Tibial nerve (tissue), 4 donors: ENCODE measurements around the gene OTUD5. TPM values are rescaled to one million over a fixed set of nuclear protein-coding genes. Genes with fewer than 3 reads are reported as not detected.

Experiments used
- small RNA-seq: library from RNA; depleted of rRNA; stranded (forward); fragments of <200 nt; gene quantifications from one replicate; pipeline ENCODE3, GENCODE V24; 2016
- total RNA-seq, 4 donors: library from RNA; depleted of rRNA; stranded (reverse); fragments of >200 nt; gene quantifications; one replicate each; pipeline ENCODE4 v1.1.0, GENCODE V29; 2016

Gene OTUD5
- total RNA-seq, 4 donors from 2014 or later, result 39.8 to 79.2 (median 51.6) TPM

Small RNA genes lying within 50 kb of the gene (small RNA-seq; reads per million reads assigned to genes)
- gene RNU6-722P, result not detected

Other genes starting within 250 kb of the OTUD5 start
- not detected for gene GLOD5, start 195.9 kb downstream of the OTUD5 start, total RNA-seq
- gene GATA1, start 171.0 kb downstream of the OTUD5 start, total RNA-seq, result under 1 TPM in 1 of 4 donors, not detected in 3; 0.90 TPM
- 100 to 1,000 TPM; 101 to 160 (median 120) TPM for gene HDAC6, start 155.5 kb downstream of the OTUD5 start, total RNA-seq
- not detected for gene ERAS, start 131.1 kb downstream of the OTUD5 start, total RNA-seq
- 10 to 100 TPM in 1 of 4 donors, 1 to 10 TPM in 3; 5.0 to 21.8 (median 7.3) TPM for gene PCSK1N, start 122.0 kb downstream of the OTUD5 start, total RNA-seq
- 10 to 100 TPM; 42.0 to 66.6 (median 47.1) TPM for gene TIMM17B, start 59.8 kb downstream of the OTUD5 start, total RNA-seq
- gene PQBP1, start 59.7 kb downstream of the OTUD5 start, total RNA-seq, result 10 to 100 TPM; 40.4 to 60.3 (median 48.7) TPM
- 10 to 100 TPM; 17.0 to 35.5 (median 17.1) TPM for gene SLC35A2, start 46.0 kb downstream of the OTUD5 start, total RNA-seq
- gene PIM2, start 38.6 kb downstream of the OTUD5 start, total RNA-seq, result 1 to 10 TPM; 4.9 to 8.4 (median 6.8) TPM
- 1 to 10 TPM; 2.1 to 7.5 (median 4.2) TPM for gene KCND1, start 14.2 kb upstream of the OTUD5 start, total RNA-seq
- 10 to 100 TPM; 42.5 to 76.2 (median 58.6) TPM for gene GRIPAP1, start 44.7 kb upstream of the OTUD5 start, total RNA-seq
- gene TFE3, start 85.8 kb upstream of the OTUD5 start, total RNA-seq, result 100 to 1,000 TPM in 3 of 4 donors, 10 to 100 TPM in 1; 98.6 to 124 (median 117) TPM
- 1 to 10 TPM; 4.1 to 6.6 (median 4.5) TPM for gene CCDC120, start 101.4 kb upstream of the OTUD5 start, total RNA-seq
- gene PRAF2, start 116.4 kb upstream of the OTUD5 start, total RNA-seq, result 10 to 100 TPM; 16.5 to 28.8 (median 19.9) TPM
- 100 to 1,000 TPM in 2 of 4 donors, 10 to 100 TPM in 2; 90.9 to 108 (median 97.7) TPM for gene WDR45, start 122.3 kb upstream of the OTUD5 start, total RNA-seq
- gene GPKOW, start 166.1 kb upstream of the OTUD5 start, total RNA-seq, result 10 to 100 TPM; 28.8 to 38.8 (median 36.1) TPM
- 1 to 10 TPM; 1.7 to 8.1 (median 2.3) TPM for gene MAGIX, start 205.2 kb upstream of the OTUD5 start, total RNA-seq
- 10 to 100 TPM; 22.0 to 34.7 (median 31.5) TPM for gene PLP2, start 214.3 kb upstream of the OTUD5 start, total RNA-seq
- 10 to 100 TPM; 18.2 to 32.4 (median 24.4) TPM for gene PRICKLE3, start 228.8 kb upstream of the OTUD5 start, total RNA-seq
- gene SYP, start 242.6 kb upstream of the OTUD5 start, total RNA-seq, result 1 to 10 TPM; 3.1 to 9.9 (median 7.7) TPM